GM23338 (cell line): ENCODE results near the gene CRTC1. TPM values are rescaled to one million over a fixed set of nuclear protein-coding genes. Genes with fewer than 3 reads are reported as not detected.
A peak's percentile ranks its signal among the peaks of the same experiment; 100 is the strongest.

Experiments
- ATAC-seq: fragments of 200-7000 bp; cut with Tn5 transposase; 3 replicates; pipeline ENCODE4 v1.9.1; 2020
- DNase-seq: peaks from one replicate; pipeline ENCODE4 v3.0.0-alpha.2; 2015; ENCODE audit warnings: low spot score
- H2AFZ ChIP-seq: fragments of 200-600 bp; sonication (generic); 2 replicates; pipeline ENCODE4 v1.8.0; 2016; ENCODE audit warnings: antibody characterized with exemption, mild to moderate bottlenecking, moderate library complexity
- H3F3A ChIP-seq: fragments of 200-600 bp; sonication (generic); replicated peaks from 2 replicates; pipeline ENCODE4 v1.8.0; 2017; ENCODE audit warnings: antibody characterized with exemption, mixed run types, low read depth
- H3K27ac ChIP-seq: fragments of 200-600 bp; sonication (generic); 2 replicates; pipeline ENCODE4 v1.6.1; 2016; ENCODE audit warnings: low read depth
- H3K27me3 ChIP-seq: fragments of 200-600 bp; sonication (generic); 2 replicates; pipeline ENCODE4 v1.8.0; 2016; ENCODE audit warnings: mild to moderate bottlenecking, mixed run types, moderate library complexity; ENCODE audit not compliant: insufficient read depth
- H3K36me3 ChIP-seq: fragments of 200-600 bp; sonication (generic); 2 replicates; pipeline ENCODE4 v1.8.0; 2016; ENCODE audit warnings: mild to moderate bottlenecking; ENCODE audit not compliant: insufficient read depth
- H3K4me1 ChIP-seq: fragments of 200-600 bp; sonication (generic); 2 replicates; pipeline ENCODE4 v1.8.0; 2016; ENCODE audit warnings: mild to moderate bottlenecking, moderate library complexity; ENCODE audit not compliant: insufficient read depth
- H3K4me2 ChIP-seq: fragments of 200-600 bp; sonication (generic); 2 replicates; pipeline ENCODE4 v1.7.1; 2017; ENCODE audit warnings: mixed run types
- H3K4me3 ChIP-seq: fragments of 200-600 bp; sonication (generic); 2 replicates; pipeline ENCODE4 v1.6.1; 2016; ENCODE audit warnings: mixed run types
- H3K79me2 ChIP-seq: fragments of 200-600 bp; sonication (generic); replicated peaks from 2 replicates; pipeline ENCODE4 v1.8.0; 2017; ENCODE audit warnings: mild to moderate bottlenecking; ENCODE audit not compliant: insufficient read depth
- H3K9me2 ChIP-seq: fragments of 200-600 bp; sonication (generic); 2 replicates; pipeline ENCODE4 v1.8.0; 2017; ENCODE audit not compliant: insufficient read depth
- H4K20me1 ChIP-seq: fragments of 200-600 bp; sonication (generic); replicated peaks from 2 replicates; pipeline ENCODE4 v1.8.0; 2017; ENCODE audit warnings: mild to moderate bottlenecking; ENCODE audit not compliant: insufficient read depth
- H3K27ac Mint-ChIP-seq: 2 replicates; pipeline ENCODE4 v1.8.0; 2020; ENCODE audit warnings: inconsistent platforms, mild to moderate bottlenecking, moderate library complexity, mixed read lengths
- H3K27me3 Mint-ChIP-seq: 3 replicates; pipeline ENCODE4 v1.8.0; 2022; ENCODE audit warnings: low read depth, mild to moderate bottlenecking, moderate library complexity, mixed read lengths, inconsistent platforms; ENCODE audit not compliant: insufficient read depth, poor library complexity
- H3K36me3 Mint-ChIP-seq: 3 replicates; pipeline ENCODE4 v1.8.0; 2021; ENCODE audit warnings: low read depth, mild to moderate bottlenecking, inconsistent platforms, moderate library complexity, mixed read lengths
- H3K4me1 Mint-ChIP-seq: 3 replicates; pipeline ENCODE4 v1.8.0; 2020; ENCODE audit warnings: mild to moderate bottlenecking, inconsistent platforms, mixed read lengths
- H3K4me3 Mint-ChIP-seq: 3 replicates; pipeline ENCODE4 v1.8.0; 2021; ENCODE audit warnings: moderate library complexity, mild to moderate bottlenecking, inconsistent platforms, mixed read lengths
- H3K9me3 Mint-ChIP-seq: 3 replicates; pipeline ENCODE4 v1.8.0; 2020; ENCODE audit warnings: moderate library complexity, mild to moderate bottlenecking, inconsistent platforms, mixed read lengths
- CTCF ChIP-seq, 2 experiments: fragments of 200-600 bp in 1 of 2; sonication (generic) in 1 of 2; conservative IDR thresholded peaks; 2 replicates each; pipeline versions ENCODE4 v1.5.1 to v1.6.1; 2016 to 2017; ENCODE audit warnings: antibody characterized with exemption in 2 of 2, low read depth in 2 of 2, mild to moderate bottlenecking in 2 of 2, moderate library complexity in 1 of 2
- EZH2phosphoT487 ChIP-seq: fragments of 200-600 bp; sonication (generic); IDR thresholded peaks from one replicate; pipeline ENCODE4 v1.8.1; 2018; ENCODE audit warnings: antibody characterized with exemption; ENCODE audit not compliant: unreplicated experiment
- JUNB ChIP-seq: IDR thresholded peaks from one replicate; pipeline ENCODE4 v1.6.1; 2016; ENCODE audit warnings: antibody characterized with exemption; ENCODE audit not compliant: unreplicated experiment
- NANOG ChIP-seq: IDR thresholded peaks from 2 replicates; pipeline ENCODE4 v1.6.1; 2016; ENCODE audit warnings: antibody characterized with exemption, borderline replicate concordance
- POLR2AphosphoS5 ChIP-seq: IDR thresholded peaks from 2 replicates; pipeline ENCODE4 v1.6.1; 2016; ENCODE audit warnings: antibody characterized with exemption, low read depth
- ZNF462 ChIP-seq: fragments of 250-450 bp; sonication (Bioruptor Pico); IDR thresholded peaks from 2 replicates; pipeline ENCODE4 v1.5.0; 2020; ENCODE audit warnings: mild to moderate bottlenecking, moderate library complexity
- polyA plus RNA-seq: library from polyadenylated mRNA; unstranded; fragments of >200 nt; fragmentation: Nextera tagmentation; extraction: Ambion mirVana; gene quantifications from 2 replicates; pipeline ENCODE4 v1.2.1, GENCODE V29; 2016
- total RNA-seq: library from RNA; depleted of rRNA; stranded (reverse); fragments of >200 nt; shearing (Covaris generic); gene quantifications from 2 replicates; pipeline ENCODE4 v1.2.3, GENCODE V29; 2014

CRTC1 gene
- total and polyA plus RNA-seq, 2 experiments from 2014 or later, result 5.4 to 8.4 TPM

GRCh38 chr19:18639706-18640243 is 43.7 kb upstream of the CRTC1 start:
- no peak overlapping the region for H3K27ac Mint-ChIP-seq
- no peak overlapping the region for H2AFZ ChIP-seq
- peaks cover 7% of the 10 kb centered on the region for H3K27me3 ChIP-seq
- H3K4me1 ChIP-seq, result peaks cover 23% of the 10 kb centered on the region
- peaks cover 10% of the 10 kb centered on the region for H3K27me3 Mint-ChIP-seq
- H3K4me2 ChIP-seq, result no peak overlapping the region
- H3K4me3 ChIP-seq, result no peak overlapping the region
- H3K4me3 Mint-ChIP-seq, result no peak overlapping the region
- H3K4me1 Mint-ChIP-seq, result peaks cover 17% of the 10 kb centered on the region
- H3K27ac ChIP-seq, result no peak overlapping the region
- TF ChIP-seq JUNB, result no peak
- TF ChIP-seq POLR2AphosphoS5, result no peak
- no peak for TF ChIP-seq ZNF462 (CRISPR knock-in tag)
- ATAC-seq, result no peak
- no peak for DNase-seq
- peaks cover 4% of the 10 kb centered on the region; the same call in 1 of the 3 replicates for H3K36me3 Mint-ChIP-seq
- no peaks in the 10 kb centered on the region; the same call in 1 of the 2 replicates for H3F3A ChIP-seq
- H3K9me2 ChIP-seq, result no peaks in the 10 kb centered on the region; the same call in 1 of the 2 replicates
- no peaks in the 10 kb centered on the region for H3K36me3 ChIP-seq
- H3K9me3 Mint-ChIP-seq, result no peaks in the 10 kb centered on the region
- H4K20me1 ChIP-seq, result peaks cover 13% of the 10 kb centered on the region
- H3K79me2 ChIP-seq, result peaks cover 21% of the 10 kb centered on the region

- no peak for ATAC-seq
- peaks cover 12% of the 10 kb centered on the region; the same call in 1 of the 2 replicates for H3K4me1 ChIP-seq
- H3K27me3 ChIP-seq, result no peaks in the 10 kb centered on the region
- Mint-ChIP-seq H3K36me3 (peaks cover 4% of the 10 kb centered on the region; the same call in 2 of the 3 replicates), H3K4me1 (peaks cover 25% of the 10 kb centered on the region), H3K27ac (no peak overlapping the region), H3K27me3 (peaks cover 21% of the 10 kb centered on the region), H3K4me3 (no peak overlapping the region), H3K9me3 (no peaks in the 10 kb centered on the region; the same call in 2 of the 3 replicates)
- no peak overlapping the region for H2AFZ ChIP-seq
- H3K9me2 ChIP-seq, result no peaks in the 10 kb centered on the region; the same call in 1 of the 2 replicates
- H4K20me1 ChIP-seq, result peaks cover 13% of the 10 kb centered on the region
- TF ChIP-seq NANOG, result no peak
- no peak for TF ChIP-seq EZH2phosphoT487
- peak in 1 of 2 experiments; percentile 40; a peak in 2 of 4 replicates for TF ChIP-seq CTCF (conservative IDR thresholded peaks at IDR 0.05; ENCODE audit: low read depth in 2 of 2)
- peak overlapping the region; percentile 48; the same call in 1 of the 2 replicates for H3K4me2 ChIP-seq
- H3K79me2 ChIP-seq, result peaks cover 13% of the 10 kb centered on the region
- H3F3A ChIP-seq, result no peaks in the 10 kb centered on the region; the same call in 1 of the 2 replicates
- H3K27ac ChIP-seq, result no peak overlapping the region
- H3K4me3 ChIP-seq, result no peak overlapping the region
- H3K36me3 ChIP-seq, result no peaks in the 10 kb centered on the region
- no peak for DNase-seq
Observed at GRCh38 chr19:18644196-18645034, 39.1 kb upstream of the CRTC1 start.
